WTC11 (cell line): ENCODE measurements around the gene JAZF1.

Source experiments
- E2F1 ChIP-seq: sonication (generic); formaldehyde crosslinking; IDR thresholded peaks from 2 replicates; pipeline ENCODE4 v1.8.0; 2022; ENCODE audit warnings: mild to moderate bottlenecking, missing genetic modification reagents
- NR3C1 ChIP-seq: sonication (generic); formaldehyde crosslinking; conservative IDR thresholded peaks from 2 replicates; pipeline ENCODE4 v1.8.1; 2023; ENCODE audit warnings: low read depth, mild to moderate bottlenecking, missing genetic modification reagents
- STAT6 ChIP-seq: sonication (generic); formaldehyde crosslinking; conservative IDR thresholded peaks from 2 replicates; pipeline ENCODE4 v1.8.1; 2023; ENCODE audit warnings: mild to moderate bottlenecking, low read depth, missing genetic modification reagents, moderate library complexity
- TF ChIP-seq, protein P1 (sequence below): fragments of 200-600 bp; IDR thresholded peaks from 2 replicates; pipeline ENCODE4 v1.8.0; 2022; ENCODE audit warnings: antibody characterized with exemption
- TF ChIP-seq, protein P2 (sequence below): sonication (generic); formaldehyde crosslinking; IDR thresholded peaks from 2 replicates; pipeline ENCODE4 v1.8.0; 2023; ENCODE audit warnings: mild to moderate bottlenecking, missing genetic modification reagents
- TF ChIP-seq, protein P3 (sequence below): sonication (generic); formaldehyde crosslinking; conservative IDR thresholded peaks from 2 replicates; pipeline ENCODE4 v1.8.1; 2022; ENCODE audit warnings: mild to moderate bottlenecking, missing genetic modification reagents

GRCh38 chr7:28126410-28127041, 54.1 kb downstream of the JAZF1 start:
- no peak for TF ChIP-seq NR3C1
- no peak for TF ChIP-seq E2F1 (CRISPR knock-in tag)
- TF ChIP-seq, protein P1, sequence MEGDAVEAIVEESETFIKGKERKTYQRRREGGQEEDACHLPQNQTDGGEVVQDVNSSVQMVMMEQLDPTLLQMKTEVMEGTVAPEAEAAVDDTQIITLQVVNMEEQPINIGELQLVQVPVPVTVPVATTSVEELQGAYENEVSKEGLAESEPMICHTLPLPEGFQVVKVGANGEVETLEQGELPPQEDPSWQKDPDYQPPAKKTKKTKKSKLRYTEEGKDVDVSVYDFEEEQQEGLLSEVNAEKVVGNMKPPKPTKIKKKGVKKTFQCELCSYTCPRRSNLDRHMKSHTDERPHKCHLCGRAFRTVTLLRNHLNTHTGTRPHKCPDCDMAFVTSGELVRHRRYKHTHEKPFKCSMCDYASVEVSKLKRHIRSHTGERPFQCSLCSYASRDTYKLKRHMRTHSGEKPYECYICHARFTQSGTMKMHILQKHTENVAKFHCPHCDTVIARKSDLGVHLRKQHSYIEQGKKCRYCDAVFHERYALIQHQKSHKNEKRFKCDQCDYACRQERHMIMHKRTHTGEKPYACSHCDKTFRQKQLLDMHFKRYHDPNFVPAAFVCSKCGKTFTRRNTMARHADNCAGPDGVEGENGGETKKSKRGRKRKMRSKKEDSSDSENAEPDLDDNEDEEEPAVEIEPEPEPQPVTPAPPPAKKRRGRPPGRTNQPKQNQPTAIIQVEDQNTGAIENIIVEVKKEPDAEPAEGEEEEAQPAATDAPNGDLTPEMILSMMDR = no peak
- TF ChIP-seq, protein P2, sequence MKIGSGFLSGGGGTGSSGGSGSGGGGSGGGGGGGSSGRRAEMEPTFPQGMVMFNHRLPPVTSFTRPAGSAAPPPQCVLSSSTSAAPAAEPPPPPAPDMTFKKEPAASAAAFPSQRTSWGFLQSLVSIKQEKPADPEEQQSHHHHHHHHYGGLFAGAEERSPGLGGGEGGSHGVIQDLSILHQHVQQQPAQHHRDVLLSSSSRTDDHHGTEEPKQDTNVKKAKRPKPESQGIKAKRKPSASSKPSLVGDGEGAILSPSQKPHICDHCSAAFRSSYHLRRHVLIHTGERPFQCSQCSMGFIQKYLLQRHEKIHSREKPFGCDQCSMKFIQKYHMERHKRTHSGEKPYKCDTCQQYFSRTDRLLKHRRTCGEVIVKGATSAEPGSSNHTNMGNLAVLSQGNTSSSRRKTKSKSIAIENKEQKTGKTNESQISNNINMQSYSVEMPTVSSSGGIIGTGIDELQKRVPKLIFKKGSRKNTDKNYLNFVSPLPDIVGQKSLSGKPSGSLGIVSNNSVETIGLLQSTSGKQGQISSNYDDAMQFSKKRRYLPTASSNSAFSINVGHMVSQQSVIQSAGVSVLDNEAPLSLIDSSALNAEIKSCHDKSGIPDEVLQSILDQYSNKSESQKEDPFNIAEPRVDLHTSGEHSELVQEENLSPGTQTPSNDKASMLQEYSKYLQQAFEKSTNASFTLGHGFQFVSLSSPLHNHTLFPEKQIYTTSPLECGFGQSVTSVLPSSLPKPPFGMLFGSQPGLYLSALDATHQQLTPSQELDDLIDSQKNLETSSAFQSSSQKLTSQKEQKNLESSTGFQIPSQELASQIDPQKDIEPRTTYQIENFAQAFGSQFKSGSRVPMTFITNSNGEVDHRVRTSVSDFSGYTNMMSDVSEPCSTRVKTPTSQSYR (CRISPR knock-in tag) = no peak
- TF ChIP-seq, protein P3, sequence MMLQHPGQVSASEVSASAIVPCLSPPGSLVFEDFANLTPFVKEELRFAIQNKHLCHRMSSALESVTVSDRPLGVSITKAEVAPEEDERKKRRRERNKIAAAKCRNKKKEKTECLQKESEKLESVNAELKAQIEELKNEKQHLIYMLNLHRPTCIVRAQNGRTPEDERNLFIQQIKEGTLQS (CRISPR knock-in tag) = no peak
- TF ChIP-seq STAT6 (CRISPR knock-in tag) = no peak
